Thoracic aorta (tissue), 2 donors: ENCODE results near the gene HFE. TPM values are rescaled to one million over a fixed set of nuclear protein-coding genes. Genes with fewer than 3 reads are reported as not detected.

ENCODE experiments used
- ATAC-seq: fragments of 150-250 bp; one replicate; pipeline ENCODE4 v1.8.0; 2017; ENCODE audit warnings: low read depth; ENCODE audit not compliant: insufficient number of reproducible peaks, low FRiP score
- DNase-seq: peaks from one replicate; pipeline ENCODE4 v3.0.0-alpha.2; 2020; ENCODE audit warnings: low spot score
- H3K27ac ChIP-seq, 2 donors: fragments of 200-600 bp; sonication (generic); 1 replicate in 1 of 2; 2 replicates in 1 of 2; pipeline ENCODE4 v1.5.1; 2016; ENCODE audit warnings: mild to moderate bottlenecking in 2 of 2, moderate library complexity in 2 of 2
- H3K27me3 ChIP-seq: fragments of 200-600 bp; sonication (generic); replicated peaks from 2 replicates; pipeline ENCODE4 v1.6.0; 2016; ENCODE audit warnings: mild to moderate bottlenecking; ENCODE audit not compliant: insufficient read depth
- H3K36me3 ChIP-seq: fragments of 200-600 bp; sonication (generic); one replicate; pipeline ENCODE4 v1.5.1; 2016
- H3K4me1 ChIP-seq, 2 donors: fragments of 200-600 bp; sonication (generic); 1 replicate in 1 of 2; 2 replicates in 1 of 2; pipeline versions ENCODE4 v1.5.1 to v1.6.0; 2016; ENCODE audit warnings: low read depth in 2 of 2, mild to moderate bottlenecking in 1 of 2; ENCODE audit not compliant: control insufficient read depth in 1 of 2
- H3K4me3 ChIP-seq: fragments of 200-600 bp; sonication (generic); 2 replicates; pipeline ENCODE4 v1.5.1; 2016; ENCODE audit warnings: mild to moderate bottlenecking
- H3K9me3 ChIP-seq: fragments of 200-600 bp; sonication (generic); 2 replicates; pipeline ENCODE4 v1.5.1; 2016
- total RNA-seq, 2 donors: library from RNA; depleted of rRNA; stranded (reverse); fragments of >200 nt; gene quantifications; one replicate each; pipeline versions ENCODE4 v1.1.0 to v1.2.3, GENCODE V29; 2016
- TF ChIP-seq, protein P1 (sequence below): fragments of 200-600 bp; sonication (generic); IDR thresholded peaks from one replicate; pipeline ENCODE4 v1.5.1; 2019; ENCODE audit warnings: antibody characterized with exemption

Gene HFE
- total RNA-seq, 2 donors from 2014 or later, result 8.7 to 10.1 TPM

- H3K36me3 ChIP-seq, result no peaks in the 10 kb centered on the region
- no peaks in the 10 kb centered on the region for H3K27me3 ChIP-seq
- TF ChIP-seq, protein P1, sequence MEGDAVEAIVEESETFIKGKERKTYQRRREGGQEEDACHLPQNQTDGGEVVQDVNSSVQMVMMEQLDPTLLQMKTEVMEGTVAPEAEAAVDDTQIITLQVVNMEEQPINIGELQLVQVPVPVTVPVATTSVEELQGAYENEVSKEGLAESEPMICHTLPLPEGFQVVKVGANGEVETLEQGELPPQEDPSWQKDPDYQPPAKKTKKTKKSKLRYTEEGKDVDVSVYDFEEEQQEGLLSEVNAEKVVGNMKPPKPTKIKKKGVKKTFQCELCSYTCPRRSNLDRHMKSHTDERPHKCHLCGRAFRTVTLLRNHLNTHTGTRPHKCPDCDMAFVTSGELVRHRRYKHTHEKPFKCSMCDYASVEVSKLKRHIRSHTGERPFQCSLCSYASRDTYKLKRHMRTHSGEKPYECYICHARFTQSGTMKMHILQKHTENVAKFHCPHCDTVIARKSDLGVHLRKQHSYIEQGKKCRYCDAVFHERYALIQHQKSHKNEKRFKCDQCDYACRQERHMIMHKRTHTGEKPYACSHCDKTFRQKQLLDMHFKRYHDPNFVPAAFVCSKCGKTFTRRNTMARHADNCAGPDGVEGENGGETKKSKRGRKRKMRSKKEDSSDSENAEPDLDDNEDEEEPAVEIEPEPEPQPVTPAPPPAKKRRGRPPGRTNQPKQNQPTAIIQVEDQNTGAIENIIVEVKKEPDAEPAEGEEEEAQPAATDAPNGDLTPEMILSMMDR, result no peak
- no peak overlapping the region for H3K27ac ChIP-seq
- DNase-seq, result no peak
- no peak for ATAC-seq
- H3K9me3 ChIP-seq, result no peaks in the 10 kb centered on the region
- no peak overlapping the region for H3K4me3 ChIP-seq
- peaks cover 8 to 23% of the 10 kb centered on the region in 2 donors for H3K4me1 ChIP-seq
Measured at GRCh38 chr6:26130581-26131249, 43.5 kb downstream of the HFE start.

GRCh38 chr6:26131618-26132017, 44.4 kb downstream of the HFE start:
- Histone ChIP-seq H3K9me3 (no peaks in the 10 kb centered on the region), H3K36me3 (no peaks in the 10 kb centered on the region), H3K27ac (no peak overlapping the region), H3K4me1 (peaks cover 8 to 19% of the 10 kb centered on the region in 2 donors), H3K4me3 (no peak overlapping the region), H3K27me3 (no peaks in the 10 kb centered on the region)
- no peak for DNase-seq
- no peak for ATAC-seq
- TF ChIP-seq, protein P1, result no peak

DNA sequence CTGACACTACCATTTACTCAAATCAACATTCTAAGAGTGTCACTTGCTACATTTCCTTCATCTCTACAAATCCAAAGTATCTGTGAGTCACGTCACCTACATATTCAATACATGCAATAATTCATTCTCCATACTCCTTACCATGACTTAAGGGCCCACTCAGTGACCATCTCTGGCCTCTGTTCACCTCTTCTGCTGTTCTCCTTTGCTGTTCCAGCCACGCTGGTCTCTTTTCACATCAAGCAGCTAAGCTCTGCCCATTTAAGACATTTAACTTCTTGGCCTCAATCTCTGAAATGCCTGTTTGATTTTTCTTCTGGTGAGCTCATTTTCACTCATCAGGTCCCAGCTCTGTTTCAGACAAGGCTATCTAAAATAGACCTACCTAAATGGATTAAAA, 46.5 kb downstream of the HFE start:
- H3K27ac ChIP-seq, result no peak overlapping the region
- no peaks in the 10 kb centered on the region for H3K9me3 ChIP-seq
- no peak overlapping the region for H3K4me3 ChIP-seq
- ATAC-seq (no peak), DNase-seq (no peak)
- no peaks in the 10 kb centered on the region for H3K36me3 ChIP-seq
- TF ChIP-seq, protein P1, result no peak
- H3K27me3 ChIP-seq, result no peaks in the 10 kb centered on the region
- no peaks in the 10 kb centered on the region for H3K4me1 ChIP-seq

DNA sequence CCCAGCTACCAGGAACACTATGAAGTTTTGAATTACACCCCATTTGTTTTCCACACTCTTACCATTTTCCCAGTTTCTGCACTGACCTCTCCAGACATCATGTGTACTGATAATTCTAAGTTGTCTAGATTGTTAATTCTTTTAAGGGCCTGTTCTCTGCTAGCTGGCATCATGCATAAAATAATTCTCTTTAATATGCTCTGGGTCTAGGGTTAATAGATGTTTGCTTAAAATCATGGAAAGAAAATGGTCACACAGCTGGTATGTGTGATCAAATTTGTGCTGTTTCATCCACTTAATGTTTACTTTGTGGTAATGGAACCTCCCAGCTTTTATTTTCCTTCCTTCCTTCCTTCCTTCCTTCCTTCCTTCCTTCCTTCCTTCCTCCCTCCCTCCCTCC, 49.1 kb downstream of the HFE start:
- H3K27ac ChIP-seq, result no peak overlapping the region
- H3K4me1 ChIP-seq, result no peaks in the 10 kb centered on the region
- H3K9me3 ChIP-seq, result no peaks in the 10 kb centered on the region
- ATAC-seq (no peak), DNase-seq (no peak)
- no peaks in the 10 kb centered on the region for H3K36me3 ChIP-seq
- TF ChIP-seq, protein P1, result no peak
- H3K4me3 ChIP-seq, result no peak overlapping the region
- H3K27me3 ChIP-seq, result no peaks in the 10 kb centered on the region

DNA sequence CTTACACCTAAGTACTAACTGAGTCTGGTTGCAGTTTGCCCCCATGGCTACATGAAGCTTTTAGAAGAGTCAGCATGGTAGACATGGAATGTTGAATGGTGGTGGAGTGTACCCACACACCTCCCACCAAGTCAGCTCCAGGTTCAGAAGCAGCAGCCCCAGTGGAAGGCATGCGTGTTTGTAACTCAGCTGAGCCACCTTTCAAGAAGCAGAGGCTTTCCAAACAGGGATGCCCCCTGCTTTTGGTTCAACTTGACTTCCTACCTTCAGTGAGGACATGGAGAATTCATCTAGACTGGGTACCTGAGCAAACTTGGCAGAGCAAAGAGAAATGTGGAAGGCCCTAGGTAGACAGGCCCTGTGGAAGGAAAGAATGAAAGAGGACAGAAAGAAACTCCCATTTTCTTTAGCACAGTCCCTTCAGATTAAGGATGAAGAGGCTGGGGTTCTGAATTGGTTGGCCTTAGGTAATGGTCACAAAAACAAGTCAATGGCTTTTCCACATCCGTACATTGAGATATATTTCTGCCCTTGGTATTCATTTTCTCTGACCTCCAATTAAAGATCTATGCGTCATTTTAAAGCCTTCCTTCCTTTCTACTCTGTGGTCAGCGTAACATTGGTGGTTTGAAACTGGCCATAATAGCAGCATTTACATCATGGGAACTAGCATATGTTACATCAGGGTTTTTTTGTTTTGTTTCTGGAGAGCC, 53.2 kb downstream of the HFE start:
- no peak for DNase-seq
- ATAC-seq, result no peak
- TF ChIP-seq, protein P1, result no peak
- no peaks in the 10 kb centered on the region for H3K27me3 ChIP-seq
- no peaks in the 10 kb centered on the region for H3K4me1 ChIP-seq
- no peak overlapping the region for H3K27ac ChIP-seq
- H3K9me3 ChIP-seq, result no peaks in the 10 kb centered on the region
- no peak overlapping the region for H3K4me3 ChIP-seq
- H3K36me3 ChIP-seq, result no peaks in the 10 kb centered on the region
